LNCaP clone FGC (cell line): ENCODE data around the gene NAA80.

Experiments used
- DNase-seq: peaks from one replicate; pipeline ENCODE4 v3.0.0-alpha.2; 2011; ENCODE audit warnings: low read depth
- H3K4me3 ChIP-seq: 2 replicates; pipeline ENCODE4 v1.5.1; 2011; ENCODE audit warnings: mild to moderate bottlenecking, low read depth, low read length, control low read depth
- TF ChIP-seq, protein P1 (sequence below): IDR thresholded peaks from 2 replicates; pipeline ENCODE4 v1.5.1; 2012; ENCODE audit warnings: mild to moderate bottlenecking; ENCODE audit not compliant: control insufficient read depth, insufficient read depth; ENCODE audit errors: extremely low read depth

The NAA80 gene, protein sequence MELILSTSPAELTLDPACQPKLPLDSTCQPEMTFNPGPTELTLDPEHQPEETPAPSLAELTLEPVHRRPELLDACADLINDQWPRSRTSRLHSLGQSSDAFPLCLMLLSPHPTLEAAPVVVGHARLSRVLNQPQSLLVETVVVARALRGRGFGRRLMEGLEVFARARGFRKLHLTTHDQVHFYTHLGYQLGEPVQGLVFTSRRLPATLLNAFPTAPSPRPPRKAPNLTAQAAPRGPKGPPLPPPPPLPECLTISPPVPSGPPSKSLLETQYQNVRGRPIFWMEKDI

DNA sequence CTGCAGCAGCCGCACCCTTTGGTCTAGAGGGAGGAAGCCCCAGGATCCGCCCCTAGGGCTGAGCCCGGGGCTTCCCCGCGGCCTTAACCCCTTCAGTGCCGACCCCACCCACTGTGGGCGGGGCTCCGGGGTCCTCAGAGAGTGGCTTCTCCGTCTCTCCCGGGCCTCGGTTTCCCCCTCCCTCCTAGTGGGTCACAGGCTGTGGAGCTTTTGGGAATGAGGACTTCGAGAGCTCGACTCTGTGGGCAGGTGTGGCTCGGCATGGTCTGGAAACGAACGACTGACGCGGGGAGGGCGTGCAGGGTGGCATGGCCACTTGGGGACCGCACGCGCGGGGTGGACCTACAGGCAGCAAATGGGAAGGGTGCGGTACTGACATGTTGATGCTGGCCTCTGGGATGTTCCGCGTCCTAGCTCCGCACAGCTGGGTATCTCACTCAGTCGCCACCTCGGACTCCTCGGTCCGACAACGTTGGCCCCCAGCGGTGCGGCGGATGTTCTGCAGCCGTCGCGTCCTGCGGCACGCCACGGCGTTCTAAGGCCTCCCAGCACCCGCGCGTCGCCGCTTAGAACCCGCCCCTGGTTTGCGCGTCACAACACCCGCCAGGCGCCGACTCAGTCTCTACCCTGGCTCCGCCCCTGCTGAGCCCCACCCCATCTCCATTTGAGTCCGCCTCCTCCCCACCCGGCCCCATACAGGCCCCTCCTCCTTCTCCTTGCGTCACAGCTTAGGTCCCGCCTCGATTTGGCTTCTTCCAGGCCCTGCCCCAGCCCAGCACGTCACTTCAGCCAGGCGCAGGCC lies at the start of gene NAA80, which contains the start of gene HYAL3:
Gene NAA80, minus strand, starts transcription at position 570 of the 802 bp plus-strand sequence. CDS start 1,942 bp downstream, outside the sequence.
Gene HYAL3, minus strand, starts transcription at position 570 of the 802 bp plus-strand sequence. CDS start 3,803 bp downstream, outside the sequence.
- TF ChIP-seq, protein P1, sequence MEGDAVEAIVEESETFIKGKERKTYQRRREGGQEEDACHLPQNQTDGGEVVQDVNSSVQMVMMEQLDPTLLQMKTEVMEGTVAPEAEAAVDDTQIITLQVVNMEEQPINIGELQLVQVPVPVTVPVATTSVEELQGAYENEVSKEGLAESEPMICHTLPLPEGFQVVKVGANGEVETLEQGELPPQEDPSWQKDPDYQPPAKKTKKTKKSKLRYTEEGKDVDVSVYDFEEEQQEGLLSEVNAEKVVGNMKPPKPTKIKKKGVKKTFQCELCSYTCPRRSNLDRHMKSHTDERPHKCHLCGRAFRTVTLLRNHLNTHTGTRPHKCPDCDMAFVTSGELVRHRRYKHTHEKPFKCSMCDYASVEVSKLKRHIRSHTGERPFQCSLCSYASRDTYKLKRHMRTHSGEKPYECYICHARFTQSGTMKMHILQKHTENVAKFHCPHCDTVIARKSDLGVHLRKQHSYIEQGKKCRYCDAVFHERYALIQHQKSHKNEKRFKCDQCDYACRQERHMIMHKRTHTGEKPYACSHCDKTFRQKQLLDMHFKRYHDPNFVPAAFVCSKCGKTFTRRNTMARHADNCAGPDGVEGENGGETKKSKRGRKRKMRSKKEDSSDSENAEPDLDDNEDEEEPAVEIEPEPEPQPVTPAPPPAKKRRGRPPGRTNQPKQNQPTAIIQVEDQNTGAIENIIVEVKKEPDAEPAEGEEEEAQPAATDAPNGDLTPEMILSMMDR = peak; percentile 45
- peak within 1 kb of the TSS; percentile 93 for H3K4me3 ChIP-seq
- DNase-seq = peak; percentile 98

DNA sequence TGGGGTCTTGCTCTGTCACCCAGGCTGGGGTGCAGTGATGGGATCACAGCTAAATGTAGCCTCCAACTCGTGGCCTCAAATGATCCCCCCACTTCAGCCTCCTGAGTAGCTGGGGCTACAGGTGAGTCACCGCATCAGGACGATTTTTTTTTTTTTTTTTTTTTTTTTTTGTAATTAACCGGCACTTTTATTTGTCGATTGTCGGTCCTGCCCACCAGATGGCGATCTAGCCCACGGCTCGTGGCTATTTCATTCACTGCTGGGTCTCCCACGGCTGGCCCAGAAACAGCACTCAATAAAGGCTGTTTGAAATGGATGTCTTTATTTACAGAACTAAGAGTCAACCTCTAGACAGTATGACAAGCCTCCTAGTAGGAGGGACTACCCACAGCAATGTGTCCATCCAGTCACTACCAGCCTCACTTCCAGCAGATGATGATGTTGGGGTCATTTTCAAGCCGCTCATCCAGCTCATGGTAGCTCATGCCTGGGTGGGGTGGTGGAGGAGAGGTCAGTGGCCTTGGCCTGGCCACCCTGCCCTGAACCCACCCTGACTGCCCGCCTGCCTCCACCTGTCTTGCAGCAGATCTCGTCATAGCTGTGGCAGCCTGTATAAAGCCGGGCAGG lies 48.1 kb upstream of the NAA80 start:
- TF ChIP-seq, protein P1 = peak; percentile 73
- H3K4me3 ChIP-seq = no peak overlapping the region
- DNase-seq = peak; percentile 61

DNA sequence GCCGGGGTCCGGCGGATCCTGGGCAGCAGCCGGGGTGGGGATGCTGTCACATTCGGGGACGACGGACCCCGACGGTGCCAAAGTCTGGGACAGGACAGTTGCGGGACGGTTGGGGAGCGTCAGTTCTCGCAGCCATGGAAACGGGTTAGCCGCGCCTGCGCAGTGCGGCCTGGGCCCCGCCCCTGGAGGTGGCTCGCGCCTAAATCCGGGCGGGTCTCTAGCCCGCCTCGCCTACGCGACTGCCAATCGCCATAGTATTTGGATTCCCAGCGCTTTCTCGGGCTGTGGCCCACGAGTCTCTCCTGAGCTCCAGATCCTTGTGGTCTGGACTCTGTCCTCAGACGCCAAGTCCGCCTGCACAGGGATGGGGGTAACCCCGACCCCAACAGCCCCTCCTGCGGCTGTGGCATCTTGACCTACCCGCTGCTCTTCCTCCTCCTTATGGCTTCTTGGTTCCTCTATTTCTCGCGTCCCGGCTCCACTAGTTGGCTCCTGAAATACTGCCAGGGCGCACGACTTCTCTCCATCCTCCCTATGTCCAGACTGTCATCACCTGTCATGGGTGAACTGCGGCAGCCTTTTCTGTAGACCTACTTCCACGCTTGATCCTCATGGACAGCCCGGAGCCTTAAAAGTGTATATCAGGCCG lies 46.5 kb upstream of the NAA80 start, which contains the start of gene ZMYND10:
Gene ZMYND10, minus strand, starts transcription at position 147 of the 649 bp plus-strand sequence. CDS start 153 bp downstream, outside the sequence.
- peak within 1 kb of the TSS; percentile 52 for H3K4me3 ChIP-seq
- no peak for DNase-seq
- TF ChIP-seq, protein P1 = no peak

DNA sequence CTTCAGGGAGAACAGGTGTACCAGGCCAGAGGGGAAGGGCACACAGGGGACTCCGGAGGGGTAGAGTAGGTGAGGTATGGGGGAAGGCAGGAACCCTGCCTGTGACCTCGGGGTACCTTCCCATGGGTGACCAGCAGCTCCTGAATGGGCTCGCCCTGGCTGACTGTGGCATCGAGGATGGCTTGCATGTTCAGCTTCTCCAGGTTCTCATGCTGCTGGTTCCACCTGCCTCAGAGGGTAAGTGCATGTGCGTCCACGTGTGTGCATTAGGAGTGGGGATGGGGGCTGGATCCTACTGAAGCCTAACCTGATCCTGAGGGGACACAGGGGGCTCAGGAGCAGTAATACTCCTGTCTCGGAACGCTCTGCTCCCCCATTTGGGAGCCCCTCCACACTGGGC lies 45.8 kb upstream of the NAA80 start:
- TF ChIP-seq, protein P1 = no peak
- H3K4me3 ChIP-seq = peak overlapping the region; percentile 52
- DNase-seq = no peak

DNA sequence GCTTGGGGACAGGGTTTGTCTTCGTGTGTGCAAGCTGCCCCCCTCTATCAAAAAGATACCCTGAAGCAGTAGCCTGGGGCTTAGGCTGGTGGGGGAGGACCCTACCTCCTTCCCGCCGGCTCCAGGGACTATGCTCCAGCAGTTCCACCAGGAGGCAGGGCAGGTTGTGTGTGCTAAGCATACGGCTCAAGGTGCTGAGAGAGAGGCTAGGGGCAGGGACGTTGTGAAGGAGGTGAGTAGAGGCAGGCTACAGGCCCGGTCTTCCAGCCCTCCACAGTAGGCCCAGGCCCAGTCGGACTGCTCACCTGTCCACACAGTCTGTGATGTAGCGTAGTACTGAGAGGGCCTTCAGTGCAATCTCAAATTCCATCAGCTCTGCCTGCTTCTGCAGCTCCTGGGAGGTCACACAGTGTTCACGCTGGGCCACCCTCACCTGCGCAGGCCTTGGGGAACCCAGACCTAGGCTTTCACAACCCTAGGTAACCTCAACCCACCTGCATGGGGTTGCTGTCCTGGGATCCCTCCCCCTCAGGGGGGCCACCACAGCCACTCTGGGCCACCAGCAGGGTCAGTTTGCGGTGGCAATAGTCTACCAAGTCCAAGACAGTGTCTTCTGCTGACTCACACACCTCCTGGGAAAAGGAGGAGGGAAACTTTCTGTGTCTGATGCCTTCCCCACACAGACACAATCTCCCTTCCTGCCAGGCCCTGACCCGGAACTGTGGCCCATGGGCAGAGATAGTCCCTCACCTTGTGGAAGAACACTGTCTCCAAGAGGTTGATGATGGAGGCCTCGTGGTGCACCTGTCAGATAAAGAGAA lies 43.8 kb upstream of the NAA80 start:
- no peak for DNase-seq
- H3K4me3 ChIP-seq = no peak overlapping the region
- TF ChIP-seq, protein P1 = no peak
